ENCODE measurements around the gene ETV1.

The ETV1 gene

DNA sequence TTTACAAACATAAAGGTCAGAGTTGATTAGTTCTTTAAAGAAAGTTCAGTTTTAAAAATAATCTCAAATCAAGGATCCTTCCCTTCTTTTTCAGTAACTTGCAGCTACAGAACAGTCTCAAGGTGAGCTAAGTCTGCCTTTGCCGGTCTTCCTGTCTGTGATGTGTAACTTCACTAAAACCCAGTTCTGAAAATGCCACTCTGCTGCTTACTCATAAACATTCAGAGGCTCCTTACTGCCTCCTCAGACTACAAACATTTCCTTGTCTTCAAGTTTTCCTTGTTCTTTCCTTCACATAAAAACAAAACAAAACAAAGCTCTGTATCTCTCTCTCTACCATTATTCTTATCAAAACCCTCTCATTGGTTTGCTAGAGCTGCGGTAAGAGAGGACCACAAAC lies 128.7 kb downstream of the ETV1 start:
- no peak overlapping the region for H3K4me3 ChIP-seq (ENCODE audit: low read depth, low read length)
- TF ChIP-seq, protein P1, sequence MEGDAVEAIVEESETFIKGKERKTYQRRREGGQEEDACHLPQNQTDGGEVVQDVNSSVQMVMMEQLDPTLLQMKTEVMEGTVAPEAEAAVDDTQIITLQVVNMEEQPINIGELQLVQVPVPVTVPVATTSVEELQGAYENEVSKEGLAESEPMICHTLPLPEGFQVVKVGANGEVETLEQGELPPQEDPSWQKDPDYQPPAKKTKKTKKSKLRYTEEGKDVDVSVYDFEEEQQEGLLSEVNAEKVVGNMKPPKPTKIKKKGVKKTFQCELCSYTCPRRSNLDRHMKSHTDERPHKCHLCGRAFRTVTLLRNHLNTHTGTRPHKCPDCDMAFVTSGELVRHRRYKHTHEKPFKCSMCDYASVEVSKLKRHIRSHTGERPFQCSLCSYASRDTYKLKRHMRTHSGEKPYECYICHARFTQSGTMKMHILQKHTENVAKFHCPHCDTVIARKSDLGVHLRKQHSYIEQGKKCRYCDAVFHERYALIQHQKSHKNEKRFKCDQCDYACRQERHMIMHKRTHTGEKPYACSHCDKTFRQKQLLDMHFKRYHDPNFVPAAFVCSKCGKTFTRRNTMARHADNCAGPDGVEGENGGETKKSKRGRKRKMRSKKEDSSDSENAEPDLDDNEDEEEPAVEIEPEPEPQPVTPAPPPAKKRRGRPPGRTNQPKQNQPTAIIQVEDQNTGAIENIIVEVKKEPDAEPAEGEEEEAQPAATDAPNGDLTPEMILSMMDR (IDR thresholded peaks at IDR 0.05; ENCODE audit: insufficient read depth, low read depth, low read length, missing control alignments) = no peak
- no peak for DNase-seq (ENCODE audit: low read depth)

DNA sequence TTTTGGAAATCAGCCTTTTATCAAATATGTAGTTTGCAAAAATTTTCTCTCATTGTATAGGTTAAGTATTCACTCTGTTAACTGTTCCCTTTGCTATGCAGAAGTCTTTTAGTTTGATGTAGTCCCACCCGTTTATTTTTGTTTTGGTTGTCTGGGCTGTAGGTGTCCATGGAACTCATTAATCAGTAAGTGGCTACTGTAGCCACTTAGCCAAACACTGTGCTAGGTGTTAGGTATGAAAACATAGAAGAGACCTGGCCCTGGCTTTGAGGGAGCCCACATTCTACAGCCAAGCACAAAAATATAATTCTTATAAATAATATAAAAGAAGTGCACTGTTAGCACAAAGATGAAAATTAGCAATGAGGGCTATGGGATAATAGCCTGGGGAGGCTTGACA lies 133.5 kb downstream of the ETV1 start:
- DNase-seq (ENCODE audit: low read depth) = no peak
- TF ChIP-seq, protein P1 (IDR thresholded peaks at IDR 0.05; ENCODE audit: insufficient read depth, low read depth, low read length, missing control alignments) = no peak
- H3K4me3 ChIP-seq (ENCODE audit: low read depth, low read length) = no peak overlapping the region

DNA sequence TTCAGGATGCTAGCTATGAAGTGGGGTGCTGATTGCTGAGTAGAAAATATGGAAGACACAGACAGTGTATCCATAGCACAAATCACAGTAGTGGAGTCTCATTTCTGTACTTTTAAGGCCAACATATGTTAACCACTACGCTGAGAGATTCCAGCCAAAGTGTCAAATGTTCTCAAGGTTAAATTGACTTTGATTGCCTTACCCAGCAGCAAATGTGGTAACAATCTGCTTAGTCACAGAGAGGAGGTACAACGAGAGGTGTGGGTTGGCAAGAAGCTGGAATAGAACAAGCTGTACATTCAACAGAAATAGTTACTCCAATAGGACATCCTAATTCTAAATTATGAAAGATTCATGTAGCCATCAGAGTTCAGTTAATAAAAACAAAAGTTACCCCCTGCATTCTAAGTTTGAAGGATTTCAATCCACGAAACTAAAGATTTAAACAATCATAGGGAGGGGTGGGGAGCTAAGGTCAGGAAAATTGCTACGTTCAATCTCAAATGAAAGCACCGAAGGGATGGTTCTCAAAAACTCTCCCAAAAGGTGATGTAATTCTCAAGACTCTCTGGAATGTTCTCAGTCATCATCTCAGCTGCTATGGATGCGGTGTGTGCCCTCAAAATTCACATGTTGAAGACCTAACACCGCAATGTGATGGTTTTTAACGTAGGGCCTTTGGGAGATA lies 137.0 kb downstream of the ETV1 start:
- no peak for DNase-seq (ENCODE audit: low read depth)
- H3K4me3 ChIP-seq (ENCODE audit: low read depth, low read length) = no peak overlapping the region
- TF ChIP-seq, protein P1 (IDR thresholded peaks at IDR 0.05; ENCODE audit: insufficient read depth, low read depth, low read length, missing control alignments) = no peak

DNA sequence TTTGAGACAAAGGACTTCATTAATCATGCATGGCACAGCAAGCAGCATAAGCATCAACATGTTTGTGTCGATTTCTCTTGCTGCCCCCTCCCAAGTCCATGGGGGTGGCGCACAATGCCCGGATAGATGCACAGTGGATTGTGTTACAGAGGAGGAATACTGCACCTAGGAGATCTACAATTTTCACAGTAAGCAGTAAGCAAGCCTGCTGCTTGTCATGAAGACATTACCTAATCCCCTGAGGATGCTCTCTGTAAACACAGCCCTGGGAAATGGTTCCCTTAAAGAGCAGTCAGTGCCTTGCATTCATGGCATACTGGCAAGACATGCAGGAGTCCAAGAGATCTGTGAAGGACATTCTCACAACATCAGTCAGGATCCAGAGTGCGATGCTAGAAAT lies 137.7 kb downstream of the ETV1 start:
- no peak overlapping the region for H3K4me3 ChIP-seq (ENCODE audit: low read depth, low read length)
- TF ChIP-seq, protein P1 (IDR thresholded peaks at IDR 0.05; ENCODE audit: insufficient read depth, low read depth, low read length, missing control alignments) = no peak
- no peak for DNase-seq (ENCODE audit: low read depth)

DNA sequence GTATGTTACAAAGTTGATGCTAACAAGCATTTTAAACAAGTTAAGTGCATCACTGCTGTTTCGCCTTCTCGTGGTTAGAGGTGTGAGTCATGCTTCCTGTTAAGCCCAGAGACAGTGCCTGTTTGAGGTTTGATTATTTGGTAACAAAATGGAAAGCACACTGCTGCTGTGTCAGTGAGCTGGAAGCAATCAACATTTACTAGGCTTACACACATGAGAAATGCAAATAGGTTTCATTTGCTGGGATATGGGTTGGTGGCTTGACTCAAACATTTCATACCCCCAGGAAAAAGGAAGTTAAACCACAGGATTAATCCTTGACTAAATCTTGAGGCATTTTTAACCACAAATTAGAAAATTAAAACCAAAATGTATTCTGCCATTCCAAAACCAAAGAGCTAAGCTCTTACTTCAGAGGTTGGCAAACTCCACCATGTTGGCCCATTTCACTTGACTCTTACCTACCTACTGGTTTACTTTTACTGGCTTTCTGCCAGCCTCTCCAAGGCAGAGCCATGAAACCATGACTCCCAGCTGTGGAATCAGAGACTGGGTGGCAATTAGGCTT lies 139.2 kb downstream of the ETV1 start:
- DNase-seq (ENCODE audit: low read depth) = peak; percentile 44
- no peak overlapping the region for H3K4me3 ChIP-seq (ENCODE audit: low read depth, low read length)
- TF ChIP-seq, protein P1 (IDR thresholded peaks at IDR 0.05; ENCODE audit: insufficient read depth, low read depth, low read length, missing control alignments) = no peak

DNA sequence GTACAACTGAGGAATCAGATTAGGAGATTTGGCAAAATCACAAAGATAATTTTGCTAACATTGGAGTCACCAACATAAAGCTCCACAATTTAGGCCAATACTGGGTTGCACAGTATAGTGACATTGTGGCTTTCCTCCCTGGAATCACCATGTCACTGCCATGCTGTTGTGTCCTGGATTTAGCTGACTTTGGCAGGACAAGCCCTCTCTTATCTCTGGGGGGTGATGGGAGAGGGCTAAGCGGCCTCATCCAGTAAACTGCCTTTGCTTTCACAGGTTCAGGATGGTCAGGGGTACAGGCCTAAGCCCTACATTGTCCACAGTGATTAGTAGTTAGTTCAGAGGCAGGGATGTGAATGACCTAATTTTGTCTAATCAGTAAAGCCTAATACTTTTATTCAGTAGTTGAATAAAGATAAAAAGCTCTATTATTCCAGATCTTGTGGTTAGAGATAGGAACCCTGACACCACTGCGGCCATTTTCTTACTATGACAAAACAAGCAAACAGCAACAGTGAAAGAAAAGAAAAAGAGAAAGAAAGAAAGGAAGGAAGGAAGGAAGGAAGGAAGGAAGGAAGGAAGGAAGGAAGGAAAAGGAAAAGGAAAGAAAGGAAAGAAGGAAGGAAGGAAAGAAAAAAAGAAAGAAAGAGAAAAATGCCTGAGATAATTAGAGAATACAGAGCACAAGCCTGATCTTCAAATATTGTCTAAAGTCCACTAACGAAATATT lies 140.1 kb downstream of the ETV1 start:
- no peak overlapping the region for H3K4me3 ChIP-seq (ENCODE audit: low read depth, low read length)
- TF ChIP-seq, protein P1 (IDR thresholded peaks at IDR 0.05; ENCODE audit: insufficient read depth, low read depth, low read length, missing control alignments) = no peak
- DNase-seq (ENCODE audit: low read depth) = no peak

All from GM12865 (cell line).